ENCODE measurements around the gene LAMA3. TPM values are rescaled to one million over a fixed set of nuclear protein-coding genes. Genes with fewer than 3 reads are reported as not detected.

The LAMA3 gene
- total and polyA plus RNA-seq, 2 donors (not counting 3 experiments of a cell fraction or from before 2014, with no cell fraction given), result 2.6 to 12.3 TPM

- BruUV-seq (replicated peaks), result no TSS peak
- no peak overlapping the region for H3K9ac ChIP-seq (replicated peaks; ENCODE audit: extremely low read depth, insufficient read depth, low read length)
- no peak for TF ChIP-seq POLR2A (IDR thresholded peaks at IDR 0.05; ENCODE audit: low read depth, low read length)
- no peak for TF ChIP-seq GATA2 (IDR thresholded peaks at IDR 0.05; ENCODE audit: insufficient read depth, insufficient read length, low read depth, low read length)
- no peak for TF ChIP-seq MYC (IDR thresholded peaks at IDR 0.05; ENCODE audit: low read depth, low read length)
- no peak for TF ChIP-seq POLR2AphosphoS5 (IDR thresholded peaks at IDR 0.05; ENCODE audit: insufficient read depth, low read depth, low read length)
- no peak for TF ChIP-seq CTCF (IDR thresholded peaks at IDR 0.05; ENCODE audit: extremely low read depth in 1 of 2, insufficient read depth in 1 of 2, low read depth in 1 of 2, low read length in 2 of 2)
- TF ChIP-seq JUN (IDR thresholded peaks at IDR 0.05; ENCODE audit: borderline replicate concordance, insufficient read depth, insufficient read length, low read depth), result no peak
- TF ChIP-seq MAX (IDR thresholded peaks at IDR 0.05; ENCODE audit: insufficient read depth, insufficient read length), result no peak
- TF ChIP-seq FOS (IDR thresholded peaks at IDR 0.05; ENCODE audit: borderline replicate concordance, insufficient read depth, low read length), result no peak
- no peak for TF ChIP-seq EZH2 (IDR thresholded peaks at IDR 0.05; ENCODE audit: borderline replicate concordance, low read depth, low read length, severe bottlenecking)
- dilution Hi-C loops (cut with MboI; ENCODE audit: extremely low pct_ligation_motif_present, low sequenced_read_pairs) (no loop called here), intact Hi-C loops (cut with micrococcal nuclease) (no loop called here)
- H3K36me3 ChIP-seq (ENCODE audit: control insufficient read depth in 2 of 2, extremely low read depth in 1 of 2, insufficient read depth in 2 of 2, low read length in 2 of 2), result no peaks in the 10 kb centered on the region
- H2AFZ ChIP-seq (ENCODE audit: low read depth, low read length), result no peak overlapping the region
- no peaks in the 10 kb centered on the region for H3K27me3 ChIP-seq (ENCODE audit: control insufficient read depth in 2 of 2, insufficient read depth in 2 of 2, low read length in 2 of 2)
- FAIRE-seq, result no peak
- no peak overlapping the region for H3K27ac ChIP-seq (ENCODE audit: insufficient read depth, low read depth, low read length)
- ChIA-PET POLR2A (no interaction called here), CTCF (interaction anchor here (1.3 kb wide), 1 partner anchor 88 kb away, joined by 5 read pairs; no protein-coding TSS in a partner anchor)
- H3K4me2 ChIP-seq (ENCODE audit: insufficient read depth, low read length), result no peak overlapping the region
- no peak for DNase-seq (ENCODE audit: low read depth, low spot score)
- H3K79me2 ChIP-seq (ENCODE audit: control insufficient read depth, insufficient read depth, low read length), result no peaks in the 10 kb centered on the region
- H3K9me1 ChIP-seq (replicated peaks; ENCODE audit: control insufficient read depth, extremely low read depth, insufficient read depth, low read length), result no peaks in the 10 kb centered on the region
- no peaks in the 10 kb centered on the region for H3K4me1 ChIP-seq (ENCODE audit: control insufficient read depth, extremely low read depth, insufficient read depth, low read length)
- H3K4me3 ChIP-seq (replicated peaks in 1 of 3; ENCODE audit: insufficient read depth in 1 of 3, low read depth in 1 of 3, low read length in 3 of 3), result no peak overlapping the region
- H4K20me1 ChIP-seq (replicated peaks; ENCODE audit: control insufficient read depth, extremely low read depth, insufficient read depth, low read length), result no peaks in the 10 kb centered on the region
- no peaks in the 10 kb centered on the region for H3K9me3 ChIP-seq (replicated peaks; ENCODE audit: control insufficient read depth, insufficient read depth, low read length)
Observed at GRCh38 chr18:23710068-23710527, 20.8 kb downstream of the LAMA3 start.

All from endothelial cell of umbilical vein (primary cell).